HG03097 (cell line): ENCODE data around the gene MRPL21.

Source experiments
- ATAC-seq: cut with Tn5 transposase; IDR thresholded peaks from one replicate; pipeline ENCODE4 v1.9.1; 2021; ENCODE audit not compliant: unreplicated experiment, low FRiP score

Gene MRPL21

DNA sequence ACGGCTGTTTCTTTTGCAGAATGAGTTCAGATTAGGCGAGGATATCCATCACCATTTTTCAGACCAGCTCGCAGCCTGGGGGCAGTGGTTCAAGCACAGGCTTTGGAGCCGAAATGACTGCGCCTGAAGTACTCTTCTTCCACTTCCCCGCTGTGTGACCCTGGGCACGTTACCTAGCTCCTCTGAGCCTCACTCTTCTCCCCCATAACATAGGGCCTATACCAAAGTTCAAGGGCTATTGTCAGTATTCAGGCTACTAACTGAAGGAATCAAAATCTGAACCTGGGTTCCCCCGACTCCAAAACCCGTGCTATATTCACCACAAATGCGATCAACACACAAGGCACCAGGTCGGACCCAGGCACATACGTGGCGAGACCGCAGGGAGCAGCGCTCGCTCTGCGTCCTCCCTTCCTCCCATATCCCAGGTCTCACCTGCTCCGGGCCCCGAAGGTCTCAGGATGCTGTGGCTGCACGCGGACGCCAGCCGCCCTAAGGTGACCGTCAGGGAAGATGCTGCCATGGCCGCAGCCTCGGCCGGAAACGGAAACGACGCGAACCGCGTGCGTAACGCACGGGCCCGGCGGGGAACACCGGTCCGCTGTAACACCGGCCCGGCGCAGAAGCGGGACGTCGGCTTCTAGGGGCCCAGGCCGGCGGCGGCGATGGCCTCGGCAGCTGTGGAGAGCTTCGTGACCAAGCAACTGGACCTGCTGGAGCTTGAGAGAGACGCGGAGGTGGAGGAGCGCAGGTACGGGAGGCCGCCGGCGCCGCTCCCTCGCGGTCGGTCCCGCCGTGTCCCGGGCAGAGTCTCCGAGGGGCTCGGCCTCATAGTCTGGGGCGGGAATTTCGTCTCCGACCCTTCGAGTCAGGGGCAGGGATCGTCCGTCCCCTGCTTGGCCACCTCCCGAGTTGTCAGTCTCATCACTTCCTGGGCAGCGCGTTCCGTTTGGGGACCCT, at the start of gene MRPL21, which contains the start of gene IGHMBP2:
MRPL21 (minus strand) TSS at position 545 of the 960 bp plus-strand sequence; CDS start at position 523, 22 bp downstream.
IGHMBP2 (plus strand) TSS at position 604 of the 960 bp plus-strand sequence; CDS start at position 666, 62 bp downstream.
- peak; percentile 72 for ATAC-seq

- ATAC-seq = no peak
These were observed 47.1 kb upstream of the MRPL21 start for GRCh38 chr11:68950762-68951161.

DNA sequence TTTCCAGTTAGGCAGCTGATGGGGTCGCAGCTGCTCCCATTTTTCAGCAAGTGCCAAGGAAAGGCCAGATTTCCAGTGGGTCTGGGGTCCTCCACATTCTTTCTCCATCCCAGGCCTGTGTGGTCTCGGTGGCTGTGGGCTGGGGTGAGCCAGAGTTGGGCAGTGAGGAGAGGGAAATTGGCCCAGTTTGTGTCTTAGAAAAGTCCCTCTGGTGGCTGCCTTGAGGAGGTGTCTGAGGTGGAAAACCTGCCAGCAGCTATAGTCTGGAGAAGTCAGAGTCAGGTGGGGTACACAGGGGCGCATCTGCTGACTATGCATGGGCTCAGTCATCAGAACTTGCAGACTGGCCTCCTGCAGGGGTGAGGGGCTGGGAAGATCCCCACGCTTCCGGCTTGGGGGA, 46.6 kb upstream of the MRPL21 start:
- ATAC-seq = no peak

- no peak for ATAC-seq
These were observed 45.3 kb upstream of the MRPL21 start for GRCh38 chr11:68948935-68949334.

GRCh38 chr11:68948496-68948895, 44.9 kb upstream of the MRPL21 start:
- ATAC-seq = no peak

DNA sequence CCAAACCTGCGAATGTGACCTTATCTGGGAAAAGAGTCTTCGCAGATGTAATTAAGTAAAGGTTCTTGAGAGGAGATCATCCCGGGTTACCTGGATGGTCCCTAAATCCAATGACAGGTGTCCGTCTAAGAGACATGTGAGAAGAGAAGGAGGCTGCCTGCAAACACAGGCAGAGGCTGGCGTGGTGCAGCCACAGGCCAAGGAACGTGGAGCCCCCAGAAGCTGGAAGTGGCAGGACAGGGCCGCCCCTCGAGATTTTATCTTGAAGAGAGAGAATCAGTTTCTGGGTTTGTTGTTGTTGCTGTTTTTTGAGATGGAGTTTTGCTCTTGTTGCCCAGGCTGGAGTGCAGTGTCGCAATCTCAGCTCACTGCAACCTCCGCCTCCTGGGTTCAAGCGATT, 43.5 kb upstream of the MRPL21 start:
- no peak for ATAC-seq

DNA sequence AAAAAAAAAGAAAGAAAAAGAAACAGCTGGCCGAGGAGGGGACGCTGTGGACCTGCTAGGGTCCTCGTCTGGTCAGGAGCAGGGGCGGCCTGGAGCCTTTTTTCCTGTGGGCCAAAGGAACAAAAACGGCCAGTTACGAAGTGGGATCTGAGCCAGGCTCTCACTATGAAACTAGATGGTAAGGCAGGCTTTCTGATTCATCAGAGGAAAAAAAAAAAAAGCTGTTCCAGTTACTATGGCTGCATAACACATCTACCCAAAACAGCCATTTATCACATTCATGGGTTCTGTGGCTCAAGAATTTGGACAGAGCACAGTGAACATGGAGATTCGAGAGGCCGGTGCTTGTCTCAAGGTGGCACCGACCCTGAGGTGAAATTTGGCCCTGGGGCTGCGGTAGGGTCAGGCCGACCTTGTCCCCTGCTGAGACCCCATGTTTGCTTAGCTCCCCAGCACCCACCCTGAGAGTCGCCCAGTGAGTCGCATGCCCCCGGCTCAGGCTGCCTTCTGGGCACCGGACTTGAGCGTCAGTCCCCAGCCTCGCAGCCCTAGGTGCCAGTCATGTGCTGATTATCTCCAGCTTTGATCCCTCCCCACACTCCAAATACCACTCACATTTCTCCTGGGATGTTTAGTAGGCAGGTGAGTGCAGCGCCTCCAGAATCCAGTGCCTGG, 42.9 kb upstream of the MRPL21 start:
- ATAC-seq = no peak

- ATAC-seq = no peak
These were observed 39.2 kb upstream of the MRPL21 start for GRCh38 chr11:68942751-68943271.

- ATAC-seq = no peak
These were observed 38.5 kb upstream of the MRPL21 start for GRCh38 chr11:68942095-68942620.

GRCh38 chr11:68941324-68942094, 37.9 kb upstream of the MRPL21 start:
- no peak for ATAC-seq

- no peak for ATAC-seq
These were observed 37.2 kb upstream of the MRPL21 start for GRCh38 chr11:68940651-68941323.

DNA sequence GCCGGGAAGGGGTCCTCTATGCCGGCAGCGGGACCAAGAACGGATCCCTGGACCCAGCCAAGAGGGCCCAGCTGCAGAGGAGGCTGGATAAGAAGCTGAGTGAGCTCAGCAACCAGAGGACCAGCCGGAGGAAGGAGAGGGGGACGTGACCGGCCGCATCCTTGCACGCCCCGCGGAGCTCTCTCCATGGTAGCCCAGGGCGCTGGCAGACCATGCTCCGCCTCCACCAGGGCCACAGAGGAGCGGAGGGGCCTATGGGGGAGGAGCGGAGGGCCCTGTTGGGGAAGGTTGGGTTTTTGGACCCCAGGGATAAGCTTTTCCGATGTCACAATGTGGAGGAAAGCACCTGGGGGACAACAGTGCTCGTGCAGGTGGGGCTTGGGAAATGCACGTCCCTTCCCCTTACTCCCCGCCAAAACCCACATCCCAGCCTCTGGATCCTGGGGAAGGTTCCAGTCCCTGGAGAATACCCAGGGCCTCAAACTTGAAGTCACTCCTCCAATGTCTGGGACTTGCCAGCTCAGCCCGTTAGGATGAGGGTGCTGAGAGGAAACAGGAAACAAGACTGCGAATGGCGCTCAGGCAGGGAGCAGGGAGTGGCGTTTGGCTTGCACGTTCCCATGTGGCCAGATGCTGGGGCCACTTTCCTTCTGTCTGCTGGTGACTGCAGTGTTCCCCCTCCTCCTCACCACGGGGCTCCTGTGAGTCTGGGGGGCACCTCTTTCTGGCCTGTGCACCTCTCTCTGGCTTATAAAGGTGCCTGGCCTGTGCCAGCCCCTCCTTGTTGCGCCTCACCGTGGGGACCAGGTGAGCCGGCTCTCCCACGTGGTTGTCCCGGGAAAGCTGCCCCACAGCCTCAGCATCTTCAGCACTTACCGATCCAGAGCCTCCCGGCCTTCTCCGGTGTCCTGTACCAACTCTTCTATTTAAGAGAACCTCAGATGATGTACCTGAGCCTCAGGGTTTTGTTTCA, 36.2 kb upstream of the MRPL21 start:
- ATAC-seq = no peak

DNA sequence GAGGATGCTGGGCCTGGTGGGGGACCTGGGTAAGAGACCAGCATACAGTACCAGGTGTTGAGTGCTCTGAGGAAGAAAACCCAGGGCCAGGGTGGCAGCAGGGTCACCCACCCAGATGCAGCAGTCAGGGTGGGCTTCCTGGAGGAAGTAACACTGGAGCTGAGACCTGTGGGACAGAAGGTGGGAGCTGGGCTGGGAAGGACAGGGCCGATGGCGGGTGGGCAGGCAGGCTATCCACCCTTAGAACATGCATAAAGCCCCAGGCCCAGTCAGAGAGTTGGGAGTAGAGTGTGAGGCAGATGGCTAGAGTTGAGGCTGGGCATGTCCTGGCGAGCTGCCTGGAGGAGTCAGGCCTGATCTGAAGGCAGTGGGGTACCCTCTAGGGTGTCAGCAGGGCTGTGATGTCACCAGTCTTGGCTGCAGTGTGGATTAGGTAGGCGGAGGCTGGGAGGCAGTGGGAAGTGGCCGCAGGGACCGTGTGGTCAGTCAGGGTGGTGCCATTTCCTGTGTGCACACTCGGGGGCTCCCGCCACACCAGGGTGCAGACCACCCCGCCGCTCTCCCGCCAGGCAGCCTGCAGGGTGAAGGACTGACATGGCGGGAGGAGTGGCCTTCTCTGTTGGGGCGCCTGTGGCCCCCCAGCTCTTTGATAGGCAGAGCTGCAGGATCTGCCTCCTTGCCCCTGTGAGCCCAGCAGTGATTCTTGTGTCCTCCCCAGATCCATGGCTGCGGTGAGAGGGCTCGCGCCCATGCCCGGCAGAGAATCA, 35.4 kb upstream of the MRPL21 start:
- ATAC-seq = no peak

DNA sequence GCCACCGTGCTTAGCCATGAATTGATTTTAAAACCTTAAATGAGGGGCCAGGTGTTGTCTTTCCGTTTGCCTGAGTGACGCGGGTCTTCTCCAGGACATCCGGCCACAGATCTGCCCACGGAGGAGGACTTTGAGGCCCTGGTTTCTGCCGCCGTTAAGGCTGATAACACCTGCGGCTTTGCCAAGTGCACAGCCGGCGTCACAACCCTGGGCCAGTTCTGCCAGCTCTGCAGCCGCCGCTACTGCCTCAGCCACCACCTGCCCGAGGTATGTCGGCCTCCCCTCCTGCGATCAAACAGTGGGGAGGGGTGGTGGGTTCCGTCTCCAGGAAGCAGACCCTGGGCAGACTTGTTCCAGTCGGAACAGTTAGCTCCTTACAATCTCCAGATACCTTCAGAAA, 34.5 kb upstream of the MRPL21 start:
- no peak for ATAC-seq

DNA sequence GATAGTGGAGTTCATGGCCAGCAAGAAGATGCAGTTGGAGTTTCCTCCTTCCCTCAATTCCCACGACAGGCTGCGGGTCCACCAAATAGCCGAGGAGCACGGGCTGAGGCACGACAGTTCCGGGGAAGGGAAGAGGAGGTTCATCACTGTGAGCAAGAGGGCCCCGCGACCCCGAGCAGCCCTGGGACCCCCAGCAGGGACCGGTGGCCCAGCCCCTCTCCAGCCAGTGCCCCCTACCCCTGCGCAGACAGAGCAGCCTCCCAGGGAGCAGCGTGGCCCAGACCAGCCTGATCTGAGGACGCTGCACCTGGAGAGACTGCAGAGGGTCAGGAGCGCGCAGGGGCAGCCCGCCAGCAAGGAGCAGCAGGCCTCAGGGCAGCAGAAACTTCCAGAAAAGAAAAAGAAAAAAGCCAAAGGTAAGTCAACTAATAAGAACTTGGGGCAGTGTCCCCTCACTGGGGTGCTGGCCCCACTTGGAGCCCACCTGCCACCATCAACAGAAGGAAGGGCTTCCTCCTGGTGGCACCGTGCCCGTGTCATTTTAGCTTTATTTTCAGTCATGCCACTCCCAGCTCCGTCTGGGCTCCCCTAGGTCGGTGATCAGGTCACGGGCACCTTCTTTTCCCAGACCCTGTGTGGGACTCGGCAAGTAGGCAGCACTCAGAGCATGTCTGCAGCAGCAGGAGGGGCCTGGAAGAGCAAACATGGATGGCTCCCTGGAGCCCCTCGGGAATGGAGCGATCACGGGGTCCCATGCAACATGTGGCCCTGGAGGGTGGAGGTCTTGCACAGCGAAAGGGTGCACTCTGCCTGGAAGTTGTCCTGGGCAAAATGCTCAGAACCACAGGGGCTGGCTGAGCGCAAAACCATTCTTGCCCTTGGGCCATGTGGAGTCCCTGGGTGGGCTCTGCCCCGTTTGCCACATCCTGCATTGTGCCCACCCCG, 33.3 kb upstream of the MRPL21 start:
- no peak for ATAC-seq

GRCh38 chr11:68936358-68936636, 32.7 kb upstream of the MRPL21 start:
- no peak for ATAC-seq
